ENCODE measurements around the gene TRPC4AP.

DNA sequence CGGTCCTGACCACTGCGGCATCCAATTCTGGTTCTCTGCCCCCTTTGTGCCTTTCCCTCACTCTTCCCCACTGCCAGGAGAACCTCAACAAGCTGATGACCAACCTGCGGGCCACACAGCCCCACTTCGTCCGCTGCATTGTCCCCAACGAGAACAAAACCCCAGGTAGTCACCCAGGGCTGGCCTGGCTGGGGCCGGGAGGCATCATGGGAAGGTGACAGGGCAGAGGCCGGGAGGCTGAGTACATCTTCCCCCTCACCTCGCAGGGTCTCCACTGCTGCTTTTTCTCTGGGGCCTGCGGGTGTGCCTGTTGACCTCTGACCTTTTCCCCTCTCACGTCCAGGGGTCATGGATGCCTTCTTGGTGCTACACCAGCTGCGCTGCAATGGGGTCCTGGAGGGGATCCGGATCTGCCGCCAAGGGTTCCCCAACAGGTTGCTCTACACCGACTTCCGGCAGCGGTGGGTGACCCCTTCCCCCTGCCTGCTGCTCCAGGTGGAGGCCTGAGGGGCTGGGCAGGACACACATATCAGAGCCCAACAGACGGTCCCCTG lies 101.9 kb downstream of the TRPC4AP start:
- TF ChIP-seq, protein P1, sequence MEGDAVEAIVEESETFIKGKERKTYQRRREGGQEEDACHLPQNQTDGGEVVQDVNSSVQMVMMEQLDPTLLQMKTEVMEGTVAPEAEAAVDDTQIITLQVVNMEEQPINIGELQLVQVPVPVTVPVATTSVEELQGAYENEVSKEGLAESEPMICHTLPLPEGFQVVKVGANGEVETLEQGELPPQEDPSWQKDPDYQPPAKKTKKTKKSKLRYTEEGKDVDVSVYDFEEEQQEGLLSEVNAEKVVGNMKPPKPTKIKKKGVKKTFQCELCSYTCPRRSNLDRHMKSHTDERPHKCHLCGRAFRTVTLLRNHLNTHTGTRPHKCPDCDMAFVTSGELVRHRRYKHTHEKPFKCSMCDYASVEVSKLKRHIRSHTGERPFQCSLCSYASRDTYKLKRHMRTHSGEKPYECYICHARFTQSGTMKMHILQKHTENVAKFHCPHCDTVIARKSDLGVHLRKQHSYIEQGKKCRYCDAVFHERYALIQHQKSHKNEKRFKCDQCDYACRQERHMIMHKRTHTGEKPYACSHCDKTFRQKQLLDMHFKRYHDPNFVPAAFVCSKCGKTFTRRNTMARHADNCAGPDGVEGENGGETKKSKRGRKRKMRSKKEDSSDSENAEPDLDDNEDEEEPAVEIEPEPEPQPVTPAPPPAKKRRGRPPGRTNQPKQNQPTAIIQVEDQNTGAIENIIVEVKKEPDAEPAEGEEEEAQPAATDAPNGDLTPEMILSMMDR (IDR thresholded peaks at IDR 0.05): no peak
- no peak for TF ChIP-seq EP300 (IDR thresholded peaks at IDR 0.05)
